ENCODE results near the gene TUBB1. TPM values are rescaled to one million over a fixed set of nuclear protein-coding genes. Genes with fewer than 3 reads are reported as not detected.

Gene TUBB1
- total and polyA plus RNA-seq, 3 donors from 2014 or later = 0.25 to 1.3 (median 0.55) TPM

DNA sequence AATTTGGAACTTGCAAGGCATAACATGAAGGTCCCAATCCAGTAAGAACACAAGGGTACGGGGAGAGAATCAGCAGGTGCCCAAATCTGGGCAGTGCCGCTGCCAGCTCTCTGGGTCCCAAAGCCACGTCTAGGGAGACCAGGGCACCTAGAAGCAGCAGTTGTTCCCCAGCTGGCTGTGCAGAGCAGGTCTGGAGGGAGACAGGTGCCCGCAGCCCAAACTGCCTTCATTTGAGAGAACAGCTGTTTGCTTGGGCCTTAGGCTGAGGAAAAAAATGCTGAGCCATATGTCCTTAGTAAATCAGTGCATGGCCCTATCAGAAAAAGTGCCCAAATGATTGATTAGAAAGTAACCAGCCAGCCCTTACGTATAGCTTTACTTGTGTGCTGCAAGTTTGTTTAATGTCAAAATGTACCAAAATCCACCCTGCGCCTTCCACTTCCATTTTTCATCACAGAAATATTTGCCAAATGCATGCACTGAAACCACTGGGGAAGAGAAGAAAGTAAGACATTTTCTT, 32.5 kb downstream of the TUBB1 start:
- Histone ChIP-seq H3K9me3 (no peaks in the 10 kb centered on the region), H3K4me1 (no peaks in the 10 kb centered on the region), H3K27me3 (no peaks in the 10 kb centered on the region), H3K27ac (no peak overlapping the region), H3K36me3 (ENCODE audit: low read depth, missing control alignments) (no peaks in the 10 kb centered on the region), H3K4me3 (no peak overlapping the region)
- 68 to 87% methylated on average over 6 of the region's 6 CpGs for WGBS, 2 donors
- TF ChIP-seq POLR2A (IDR thresholded peaks at IDR 0.05) = no peak
- TF ChIP-seq, protein P1, sequence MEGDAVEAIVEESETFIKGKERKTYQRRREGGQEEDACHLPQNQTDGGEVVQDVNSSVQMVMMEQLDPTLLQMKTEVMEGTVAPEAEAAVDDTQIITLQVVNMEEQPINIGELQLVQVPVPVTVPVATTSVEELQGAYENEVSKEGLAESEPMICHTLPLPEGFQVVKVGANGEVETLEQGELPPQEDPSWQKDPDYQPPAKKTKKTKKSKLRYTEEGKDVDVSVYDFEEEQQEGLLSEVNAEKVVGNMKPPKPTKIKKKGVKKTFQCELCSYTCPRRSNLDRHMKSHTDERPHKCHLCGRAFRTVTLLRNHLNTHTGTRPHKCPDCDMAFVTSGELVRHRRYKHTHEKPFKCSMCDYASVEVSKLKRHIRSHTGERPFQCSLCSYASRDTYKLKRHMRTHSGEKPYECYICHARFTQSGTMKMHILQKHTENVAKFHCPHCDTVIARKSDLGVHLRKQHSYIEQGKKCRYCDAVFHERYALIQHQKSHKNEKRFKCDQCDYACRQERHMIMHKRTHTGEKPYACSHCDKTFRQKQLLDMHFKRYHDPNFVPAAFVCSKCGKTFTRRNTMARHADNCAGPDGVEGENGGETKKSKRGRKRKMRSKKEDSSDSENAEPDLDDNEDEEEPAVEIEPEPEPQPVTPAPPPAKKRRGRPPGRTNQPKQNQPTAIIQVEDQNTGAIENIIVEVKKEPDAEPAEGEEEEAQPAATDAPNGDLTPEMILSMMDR (IDR thresholded peaks at IDR 0.05) = no peak
- intact Hi-C loops (cut with DNase I; ENCODE audit: low total_unique reads) = no loop called here
- DNase-seq = no peak

DNA sequence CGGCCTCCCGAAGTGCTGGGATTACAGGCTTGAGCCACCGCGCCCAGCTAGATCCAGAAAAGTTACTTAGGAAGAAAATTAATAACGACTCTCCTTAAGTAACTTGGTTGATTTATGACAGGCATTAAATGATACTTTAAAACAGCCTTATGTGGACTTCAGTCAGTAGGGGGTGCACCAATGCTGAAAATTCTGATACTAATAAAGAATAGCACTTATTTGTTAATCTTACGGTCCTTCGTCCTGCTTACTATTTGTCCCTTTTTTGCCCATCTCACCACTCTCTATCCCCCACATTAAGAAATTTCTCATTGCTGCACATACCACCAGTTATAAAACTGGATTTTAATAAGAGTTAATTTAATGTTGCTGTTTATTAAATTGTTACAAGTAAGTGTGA, 36.1 kb downstream of the TUBB1 start:
- intact Hi-C loops (cut with DNase I; ENCODE audit: low total_unique reads) = no loop called here
- TF ChIP-seq POLR2A (IDR thresholded peaks at IDR 0.05) = no peak
- TF ChIP-seq, protein P1 (IDR thresholded peaks at IDR 0.05) = peak in 1 of 3 experiments; percentile 16
- Histone ChIP-seq H3K36me3 (ENCODE audit: low read depth, missing control alignments) (no peaks in the 10 kb centered on the region), H3K27me3 (no peaks in the 10 kb centered on the region), H3K4me3 (no peak overlapping the region), H3K9me3 (no peaks in the 10 kb centered on the region), H3K27ac (no peak overlapping the region), H3K4me1 (no peaks in the 10 kb centered on the region)
- WGBS, 2 donors = 16 to 40% methylated on average over 7 of the region's 7 CpGs
- peak; percentile 42 for DNase-seq

DNA sequence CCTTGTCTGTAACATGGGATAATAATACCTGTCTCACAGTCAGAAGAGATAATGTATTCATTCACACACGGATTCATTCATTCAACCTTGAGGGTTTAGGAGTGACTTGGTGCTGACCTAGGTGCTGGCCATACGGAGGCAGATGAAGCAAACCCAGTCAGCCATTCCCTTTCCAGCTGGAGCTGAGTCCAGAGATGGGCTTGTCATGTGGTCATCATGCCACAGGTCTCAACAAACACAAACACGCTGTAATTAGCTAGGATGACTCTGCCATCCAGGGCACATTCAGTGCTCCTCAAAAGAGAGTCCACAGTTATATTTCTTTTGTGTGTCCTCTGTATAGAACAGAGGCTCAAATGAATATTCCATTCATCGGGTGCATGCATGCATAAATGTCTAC, 42.9 kb downstream of the TUBB1 start:
- WGBS, 2 donors = 80 to 82% methylated on average over 4 of the region's 4 CpGs
- Histone ChIP-seq H3K4me1 (no peaks in the 10 kb centered on the region), H3K4me3 (no peak overlapping the region), H3K9me3 (no peaks in the 10 kb centered on the region), H3K36me3 (ENCODE audit: low read depth, missing control alignments) (no peaks in the 10 kb centered on the region), H3K27ac (no peak overlapping the region), H3K27me3 (no peaks in the 10 kb centered on the region)
- no peak for TF ChIP-seq POLR2A (IDR thresholded peaks at IDR 0.05)
- TF ChIP-seq, protein P1 (IDR thresholded peaks at IDR 0.05) = no peak
- intact Hi-C loops (cut with DNase I; ENCODE audit: low total_unique reads) = no loop called here
- DNase-seq = no peak

DNA sequence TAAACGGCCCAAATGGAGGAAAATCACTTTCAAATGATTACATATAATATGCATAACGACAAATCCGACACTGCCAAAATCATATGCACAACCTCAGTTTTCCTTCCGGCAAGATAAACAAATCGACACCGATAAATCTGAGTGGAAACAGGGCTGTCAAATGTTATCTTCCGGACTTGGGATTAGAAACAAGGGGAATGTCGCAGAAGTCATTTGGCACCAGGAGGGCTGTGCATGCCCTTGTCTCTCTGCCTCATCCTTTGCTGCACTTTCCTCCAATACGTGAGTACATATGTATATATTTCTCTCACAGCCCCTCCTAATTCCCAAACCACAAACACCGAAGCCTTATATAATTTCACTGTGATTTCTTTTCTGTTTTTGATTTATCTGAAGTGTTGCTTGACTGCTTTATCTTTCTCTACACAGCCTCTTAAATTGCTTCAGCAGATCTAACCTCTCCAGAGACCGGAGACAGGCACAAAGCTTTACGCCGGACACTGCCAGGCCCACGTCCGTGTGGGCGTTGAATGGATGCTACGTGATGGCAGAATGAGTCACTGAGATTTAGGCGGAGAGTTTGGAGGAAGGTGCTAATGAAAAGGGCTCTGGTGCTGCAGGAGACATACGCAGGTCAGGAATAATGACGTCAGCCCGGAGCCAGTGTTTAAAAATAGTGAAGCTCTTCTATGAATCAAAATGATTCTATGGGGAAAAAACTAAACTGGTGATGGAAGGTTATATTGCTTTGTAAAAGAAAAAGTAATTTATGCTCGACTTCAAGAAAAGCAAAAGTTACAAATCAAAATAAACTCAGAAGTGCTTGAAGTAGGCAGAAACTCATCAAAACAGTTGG, 44.4 kb downstream of the TUBB1 start:
- H3K9me3 ChIP-seq = no peaks in the 10 kb centered on the region
- 40% methylated on average over 22 of the region's 22 CpGs for WGBS, 2 donors

More for the DNA sequence above, 44.4 kb downstream of the TUBB1 start:
- Histone ChIP-seq H3K27me3 (no peaks in the 10 kb centered on the region), H3K4me3 (no peak overlapping the region), H3K4me1 (no peaks in the 10 kb centered on the region), H3K27ac (no peak overlapping the region), H3K36me3 (ENCODE audit: low read depth, missing control alignments) (no peaks in the 10 kb centered on the region)
- no peak for TF ChIP-seq POLR2A (IDR thresholded peaks at IDR 0.05)
- TF ChIP-seq, protein P1 (IDR thresholded peaks at IDR 0.05) = no peak
- intact Hi-C loops (cut with DNase I; ENCODE audit: low total_unique reads) = no loop called here
- DNase-seq = no peak

Data from testis (tissue), 3 donors.